HCT116 (cell line): ENCODE data around the gene TRMU. TPM values are rescaled to one million over a fixed set of nuclear protein-coding genes. Genes with fewer than 3 reads are reported as not detected.

Source experiments
- ATAC-seq: fragments of 200-7000 bp; cut with Tn5 transposase; 2 replicates; pipeline ENCODE4 v1.9.1; 2020; ENCODE audit warnings: mild to moderate bottlenecking, moderate library complexity
- BruUV-seq: library from RNA; stranded (reverse); fragments of 400-500 nt; replicated peaks from 2 replicates; lab custom pipeline; 2021; lab: Mats Ljungman, UMichigan
- CTCF ChIA-PET: fragments of 300-600 bp; sonication (Branson Sonifier 250); formaldehyde crosslinking; loops from one replicate; lab custom pipeline; 2021; ENCODE audit warnings: antibody characterized with exemption; lab: Charles Lee
- POLR2A ChIA-PET: fragments of 300-600, 350-600 bp; sonication (Branson Sonifier 250); formaldehyde crosslinking; loops from one replicate; lab custom pipeline; 2021; ENCODE audit warnings: antibody characterized with exemption; lab: Charles Lee
- RAD21 ChIA-PET, 2 experiments: fragments of 300-600 bp; sonication (Branson Sonifier 250); formaldehyde crosslinking; loops; one replicate each; lab custom pipeline; 2023; ENCODE audit warnings: low total read pairs in 2 of 2; ENCODE audit not compliant: uncharacterized antibody in 2 of 2, unreplicated experiment in 2 of 2, low non-redundant PET in 1 of 2; lab: Charles Lee
- DNase-seq: peaks from one replicate; pipeline ENCODE4 v3.0.0-alpha.2; 2010; ENCODE audit warnings: low read depth, low spot score
- H2AFZ ChIP-seq: fragments of 200-600 bp; shearing (Covaris generic), sonication (generic); 2 replicates; pipeline ENCODE4 v1.6.1; 2017; ENCODE audit warnings: low read depth, mixed run types, mixed read lengths, antibody characterized with exemption, low read length; ENCODE audit not compliant: poor library complexity, severe bottlenecking
- H3K27ac ChIP-seq: 2 replicates; pipeline ENCODE4 v1.5.1; 2012; ENCODE audit warnings: low read depth, low read length
- H3K27me3 ChIP-seq: fragments of 200-600 bp; sonication (generic); 2 replicates; pipeline ENCODE4 v1.6.1; 2016; ENCODE audit warnings: mixed run types, low read length, mixed read lengths; ENCODE audit not compliant: insufficient read depth
- H3K36me3 ChIP-seq, 2 experiments: fragments of 200-500 bp in 1 of 2; fragments of 200-600 bp in 1 of 2; sonication (Bioruptor generic) in 1 of 2; sonication (generic) in 1 of 2; 2 replicates each; pipeline versions ENCODE4 v1.5.1 to v1.6.1; 2014 to 2016; ENCODE audit warnings: low read length in 2 of 2, inconsistent platforms in 1 of 2, mixed read lengths in 1 of 2, mixed run types in 1 of 2; ENCODE audit not compliant: insufficient read depth in 2 of 2, control insufficient read depth in 1 of 2
- H3K4me1 ChIP-seq, 2 experiments: fragments of 200-600 bp in 1 of 2; sonication (generic) in 1 of 2; 2 replicates each; pipeline versions ENCODE4 v1.5.1 to v1.6.1; 2012 to 2017; ENCODE audit warnings: low read length in 2 of 2, inconsistent platforms in 1 of 2, mild to moderate bottlenecking in 1 of 2, mixed read lengths in 1 of 2, mixed run types in 1 of 2, moderate library complexity in 1 of 2; ENCODE audit not compliant: insufficient read depth in 2 of 2, control insufficient read depth in 1 of 2
- H3K4me2 ChIP-seq: fragments of 200-600 bp; sonication (generic); 2 replicates; pipeline ENCODE4 v1.6.1; 2017; ENCODE audit warnings: mixed run types, low read length, mixed read lengths
- H3K4me3 ChIP-seq, 2 experiments: fragments of 200-600 bp in 1 of 2; sonication (generic) in 1 of 2; replicated peaks in 1 of 2; 2 replicates each; pipeline ENCODE4 v1.5.1; 2011 to 2016; ENCODE audit warnings: low read length in 2 of 2, control low read depth in 1 of 2, low read depth in 1 of 2, mild to moderate bottlenecking in 1 of 2, mixed read lengths in 1 of 2, mixed run types in 1 of 2
- H3K79me2 ChIP-seq: fragments of 200-600 bp; sonication (generic); 2 replicates; pipeline ENCODE4 v1.6.1; 2017; ENCODE audit warnings: mild to moderate bottlenecking, mixed run types, low read length, moderate library complexity, mixed read lengths; ENCODE audit not compliant: insufficient read depth
- H3K9ac ChIP-seq: fragments of 200-600 bp; sonication (generic); 2 replicates; pipeline ENCODE4 v1.6.1; 2016; ENCODE audit warnings: low read length, mixed read lengths
- H3K9me2 ChIP-seq: fragments of 200-600 bp; sonication (generic), shearing (Covaris generic); 2 replicates; pipeline ENCODE4 v1.6.1; 2017; ENCODE audit warnings: mixed run types, mild to moderate bottlenecking, moderate library complexity; ENCODE audit not compliant: insufficient read depth
- H3K9me3 ChIP-seq, 2 experiments: fragments of 200-500 bp in 1 of 2; fragments of 200-600 bp in 1 of 2; sonication (Bioruptor generic) in 1 of 2; sonication (generic) in 1 of 2; 2 replicates each; pipeline ENCODE4 v1.6.1; 2014 to 2017; ENCODE audit warnings: low read length in 2 of 2, mixed read lengths in 2 of 2, inconsistent platforms in 1 of 2, low read depth in 1 of 2, mild to moderate bottlenecking in 1 of 2, mixed run types in 1 of 2, moderate library complexity in 1 of 2; ENCODE audit not compliant: control insufficient read depth in 1 of 2, insufficient read depth in 1 of 2
- H4K20me1 ChIP-seq: fragments of 200-600 bp; sonication (generic), shearing (Covaris generic); 2 replicates; pipeline ENCODE4 v1.6.1; 2017; ENCODE audit warnings: mixed run types, mild to moderate bottlenecking, moderate library complexity; ENCODE audit not compliant: insufficient read depth
- ATF3 ChIP-seq: IDR thresholded peaks from 2 replicates; pipeline ENCODE4 v1.6.1; 2012
- CBX3 ChIP-seq: IDR thresholded peaks from 2 replicates; pipeline ENCODE4 v1.6.1; 2012; ENCODE audit warnings: low read depth
- CEBPB ChIP-seq: IDR thresholded peaks from 2 replicates; pipeline ENCODE4 v1.6.1; 2012; ENCODE audit warnings: low read depth
- CTCF ChIP-seq, 3 experiments: fragments of 200-600 bp in 1 of 3; sonication (generic) in 1 of 3; IDR thresholded peaks in 2 of 3; conservative IDR thresholded peaks in 1 of 3; 2 replicates each; pipeline ENCODE4 v1.5.1; 2012 to 2017; ENCODE audit warnings: low read depth in 2 of 3, low read length in 2 of 3, antibody characterized with exemption in 1 of 3, borderline replicate concordance in 1 of 3, control low read depth in 1 of 3, mild to moderate bottlenecking in 1 of 3, mixed read lengths in 1 of 3, mixed run types in 1 of 3, moderate library complexity in 1 of 3; ENCODE audit not compliant: insufficient read depth in 1 of 3
- EGR1 ChIP-seq: IDR thresholded peaks from 2 replicates; pipeline ENCODE4 v1.6.1; 2012; ENCODE audit warnings: low read depth
- EZH2 ChIP-seq: fragments of 200-600 bp; sonication (generic); IDR thresholded peaks from 2 replicates; pipeline ENCODE4 v1.6.1; 2017; ENCODE audit warnings: antibody characterized with exemption, mixed run types
- FOSL1 ChIP-seq: IDR thresholded peaks from 2 replicates; pipeline ENCODE4 v1.6.1; 2012; ENCODE audit warnings: low read depth
- MAX ChIP-seq: IDR thresholded peaks from 2 replicates; pipeline ENCODE4 v1.6.1; 2012
- SRF ChIP-seq: IDR thresholded peaks from 2 replicates; pipeline ENCODE4 v1.6.1; 2012; ENCODE audit warnings: low read depth
- TCF7L2 ChIP-seq: IDR thresholded peaks from 2 replicates; pipeline ENCODE4 v1.7.0; 2011; ENCODE audit warnings: borderline replicate concordance, inconsistent platforms; ENCODE audit not compliant: insufficient read depth, insufficient read length; ENCODE audit errors: extremely low read depth
- intact Hi-C: fragments of 100-400 bp; cut with micrococcal nuclease; formaldehyde crosslinking; loops from 2 replicates; pipeline ENCODE4 v1.10.0; 2022
- total RNA-seq: library from RNA; stranded (reverse); gene quantifications from one replicate; pipeline ENCODE4 v1.2.1, GENCODE V29; 2021; ENCODE audit not compliant: unreplicated experiment

The TRMU gene
- total RNA-seq, 1 experiment from 2014 or later: 65.4 TPM

GRCh38 chr22:46318576-46318975 is 16.9 kb upstream of the TRMU start:
- Histone ChIP-seq H3K27ac (no peak overlapping the region), H3K36me3 (peaks cover 40 to 41% of the 10 kb centered on the region in 2 experiments), H3K4me2 (no peak overlapping the region), H3K4me3 (no peak overlapping the region), H3K9ac (no peak overlapping the region), H2AFZ (no peak overlapping the region), H3K4me1 (no peaks in the 10 kb centered on the region), H3K9me2 (no peaks in the 10 kb centered on the region), H3K9me3 (no peaks in the 10 kb centered on the region), H4K20me1 (no peaks in the 10 kb centered on the region), H3K79me2 (peaks cover 30% of the 10 kb centered on the region; the same call in 1 of the 2 replicates), H3K27me3 (no peaks in the 10 kb centered on the region)
- no TSS peak for BruUV-seq
- intact Hi-C loops: no loop called here
- ChIA-PET CTCF (no interaction called here), RAD21 (no interaction called here), POLR2A (no interaction called here)
- DNase-seq (no peak), ATAC-seq (no peak)
- TF ChIP-seq CBX3 (no peak), SRF (no peak), MAX (no peak)

- no peak overlapping the region for H3K4me3 ChIP-seq
- no peak for DNase-seq
- H3K79me2 ChIP-seq: peaks cover 30% of the 10 kb centered on the region; the same call in 1 of the 2 replicates
- no peak for TF ChIP-seq CTCF (IDR thresholded peaks at IDR 0.05 in 2 of 3, conservative IDR thresholded peaks at IDR 0.05 in 1 of 3; ENCODE audit: borderline replicate concordance in 1 of 3, insufficient read depth in 1 of 3, low read depth in 2 of 3, low read length in 2 of 3)
- no peak for TF ChIP-seq CEBPB
- TF ChIP-seq ATF3: no peak
- no peak for TF ChIP-seq EZH2
- TF ChIP-seq TCF7L2: no peak
- TF ChIP-seq EGR1: no peak
- TF ChIP-seq SRF: no peak
- TF ChIP-seq FOSL1: no peak
- no peak for TF ChIP-seq CBX3
- no peak overlapping the region for H3K4me2 ChIP-seq
- BruUV-seq: no TSS peak
- CTCF ChIA-PET: no interaction called here
- intact Hi-C loops: no loop called here
- no peak overlapping the region for H3K9ac ChIP-seq
- no peaks in the 10 kb centered on the region for H3K9me3 ChIP-seq
- POLR2A ChIA-PET: no interaction called here
- no peaks in the 10 kb centered on the region for H4K20me1 ChIP-seq
- H3K4me1 ChIP-seq: no peaks in the 10 kb centered on the region
- RAD21 ChIA-PET: no interaction called here
- H3K27ac ChIP-seq: no peak overlapping the region
- peaks cover 34 to 40% of the 10 kb centered on the region in 2 experiments for H3K36me3 ChIP-seq
- no peaks in the 10 kb centered on the region for H3K27me3 ChIP-seq
- no peak overlapping the region for H2AFZ ChIP-seq
- no peak for ATAC-seq
- no peaks in the 10 kb centered on the region for H3K9me2 ChIP-seq
Measured at GRCh38 chr22:46319319-46319718, 16.2 kb upstream of the TRMU start.
